ENCODE data around the gene FTCDNL1. TPM values are rescaled to one million over a fixed set of nuclear protein-coding genes. Genes with fewer than 3 reads are reported as not detected.

The FTCDNL1 gene
- polyA plus RNA-seq, 1 donor (not counting 4 experiments of a cell fraction or from before 2014, with no cell fraction given) = 0.96 TPM

DNA sequence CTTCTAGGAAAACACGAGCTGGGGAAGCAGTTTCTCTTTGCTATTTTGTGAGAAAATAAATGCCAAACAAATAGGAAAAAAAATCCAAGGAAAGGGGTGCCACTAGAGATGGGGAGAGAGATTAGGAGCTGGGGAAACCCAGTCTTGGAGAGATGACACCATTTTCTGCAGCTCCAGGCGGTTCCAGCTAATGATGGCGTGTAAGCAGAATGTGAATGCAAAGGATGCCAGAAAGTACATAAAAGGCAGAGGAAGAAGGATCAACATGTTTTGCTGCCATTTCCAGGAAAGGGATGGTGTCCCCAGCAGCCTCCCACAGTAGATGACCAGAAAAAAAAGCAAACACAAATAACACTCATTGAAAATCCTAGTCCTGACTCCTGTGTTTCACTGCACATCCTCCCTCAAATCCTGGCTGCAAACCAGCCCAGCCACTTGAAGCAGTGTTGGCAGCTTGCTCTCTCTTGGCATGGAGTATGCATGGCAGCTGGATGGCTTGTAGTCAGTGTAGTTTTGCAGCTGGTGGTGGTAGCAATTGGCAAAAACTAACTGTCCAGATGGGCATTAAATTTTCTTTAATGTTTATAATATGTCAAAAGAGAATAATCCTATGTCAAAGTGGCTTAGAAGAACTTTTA lies 93.6 kb downstream of the FTCDNL1 start:
- Histone ChIP-seq H2AFZ (ENCODE audit: control insufficient read depth, low read length) (no peak overlapping the region), H3K36me3 (ENCODE audit: control insufficient read depth in 2 of 2, extremely low read depth in 1 of 2, insufficient read depth in 2 of 2, low read length in 2 of 2) (no peaks in the 10 kb centered on the region), H4K20me1 (ENCODE audit: control insufficient read depth, extremely low read depth, insufficient read depth, low read length) (no peaks in the 10 kb centered on the region), H3K9me1 (ENCODE audit: control insufficient read depth, extremely low read depth, insufficient read depth, low read length) (no peaks in the 10 kb centered on the region), H3K79me2 (ENCODE audit: control insufficient read depth, insufficient read depth, low read length) (no peaks in the 10 kb centered on the region), H3K4me3 (ENCODE audit: control insufficient read depth in 2 of 3, extremely low read depth in 1 of 3, insufficient read depth in 2 of 3, low read depth in 1 of 3, low read length in 3 of 3) (no peak overlapping the region), H3K4me2 (ENCODE audit: control insufficient read depth, extremely low read depth, insufficient read depth, low read depth, low read length) (no peak overlapping the region), H3K27me3 (ENCODE audit: control insufficient read depth, extremely low read depth, insufficient read depth, low read length) (no peaks in the 10 kb centered on the region), H3K9me3 (ENCODE audit: control insufficient read depth, low read depth, low read length) (no peaks in the 10 kb centered on the region), H3K9ac (ENCODE audit: control insufficient read depth, extremely low read depth, insufficient read depth, low read length) (no peak overlapping the region), H3K4me1 (ENCODE audit: control insufficient read depth, extremely low read depth, insufficient read depth, low read length) (no peaks in the 10 kb centered on the region), H3K27ac (ENCODE audit: control insufficient read depth, insufficient read depth, low read length) (no peak overlapping the region)
- TF ChIP-seq EZH2 (IDR thresholded peaks at IDR 0.05; ENCODE audit: low read length) (no peak), CTCF (optimal IDR thresholded peaks at IDR 0.05 in 1 of 3, IDR thresholded peaks at IDR 0.05 in 1 of 3, conservative IDR thresholded peaks at IDR 0.05 in 1 of 3; ENCODE audit: extremely low read depth in 1 of 3, insufficient read depth in 2 of 3, low read length in 3 of 3) (no peak)
- no peak for DNase-seq (ENCODE audit: low read depth, low spot score)
- dilution Hi-C loops (cut with MboI; ENCODE audit: extremely low pct_ligation_motif_present, low sequenced_read_pairs) = no loop called here
- FAIRE-seq = no peak

GRCh38 chr2:199756743-199757142 lies 94.2 kb downstream of the FTCDNL1 start:
- TF ChIP-seq EZH2 (IDR thresholded peaks at IDR 0.05; ENCODE audit: low read length) (no peak), CTCF (optimal IDR thresholded peaks at IDR 0.05 in 1 of 3, IDR thresholded peaks at IDR 0.05 in 1 of 3, conservative IDR thresholded peaks at IDR 0.05 in 1 of 3; ENCODE audit: extremely low read depth in 1 of 3, insufficient read depth in 2 of 3, low read length in 3 of 3) (no peak)
- DNase-seq (ENCODE audit: low read depth, low spot score) (no peak), FAIRE-seq (no peak)
- H3K4me3 ChIP-seq (ENCODE audit: control insufficient read depth in 2 of 3, extremely low read depth in 1 of 3, insufficient read depth in 2 of 3, low read depth in 1 of 3, low read length in 3 of 3) = no peak overlapping the region
- no peaks in the 10 kb centered on the region for H3K9me3 ChIP-seq (ENCODE audit: control insufficient read depth, low read depth, low read length)
- dilution Hi-C loops (cut with MboI; ENCODE audit: extremely low pct_ligation_motif_present, low sequenced_read_pairs) = no loop called here
- H3K27ac ChIP-seq (ENCODE audit: control insufficient read depth, insufficient read depth, low read length) = no peak overlapping the region
- no peak overlapping the region for H3K9ac ChIP-seq (ENCODE audit: control insufficient read depth, extremely low read depth, insufficient read depth, low read length)
- no peaks in the 10 kb centered on the region for H3K4me1 ChIP-seq (ENCODE audit: control insufficient read depth, extremely low read depth, insufficient read depth, low read length)
- H3K36me3 ChIP-seq (ENCODE audit: control insufficient read depth in 2 of 2, extremely low read depth in 1 of 2, insufficient read depth in 2 of 2, low read length in 2 of 2) = no peaks in the 10 kb centered on the region
- peaks cover 3% of the 10 kb centered on the region for H3K27me3 ChIP-seq (ENCODE audit: control insufficient read depth, extremely low read depth, insufficient read depth, low read length)
- no peak overlapping the region for H2AFZ ChIP-seq (ENCODE audit: control insufficient read depth, low read length)
- no peaks in the 10 kb centered on the region for H3K79me2 ChIP-seq (ENCODE audit: control insufficient read depth, insufficient read depth, low read length)
- H4K20me1 ChIP-seq (ENCODE audit: control insufficient read depth, extremely low read depth, insufficient read depth, low read length) = no peaks in the 10 kb centered on the region
- H3K4me2 ChIP-seq (ENCODE audit: control insufficient read depth, extremely low read depth, insufficient read depth, low read depth, low read length) = no peak overlapping the region
- H3K9me1 ChIP-seq (ENCODE audit: control insufficient read depth, extremely low read depth, insufficient read depth, low read length) = no peaks in the 10 kb centered on the region
